K562 (cell line): ENCODE measurements around the gene NEK5. TPM values are rescaled to one million over a fixed set of nuclear protein-coding genes. Genes with fewer than 3 reads are reported as not detected.
A peak's percentile ranks its signal among the peaks of the same experiment; 100 is the strongest.

Source experiments
- CBX3 ChIP-seq, 2 experiments: IDR thresholded peaks; 1 replicate in 1 of 2; 2 replicates in 1 of 2; pipeline ENCODE4 v1.6.1; 2012; ENCODE audit warnings: inconsistent platforms in 2 of 2, low read length in 2 of 2, borderline replicate concordance in 1 of 2, control low read depth in 1 of 2
- ETS2 ChIP-seq: IDR thresholded peaks from 2 replicates; pipeline ENCODE4 v1.6.1; 2016; ENCODE audit warnings: borderline replicate concordance, missing genetic modification characterization, mild to moderate bottlenecking, moderate library complexity, missing compliant biosample characterization; ENCODE audit not compliant: poor library complexity, severe bottlenecking
- GABPB1 ChIP-seq: sonication (generic); formaldehyde crosslinking; IDR thresholded peaks from 2 replicates; pipeline ENCODE4 v1.8.0; 2022; ENCODE audit warnings: mild to moderate bottlenecking, missing genetic modification reagents
- HLTF ChIP-seq: fragments of 450-650 bp; IDR thresholded peaks from 2 replicates; pipeline ENCODE4 v1.6.1; 2016
- NFE2 ChIP-seq: IDR thresholded peaks from 2 replicates; pipeline ENCODE4 v1.6.1; 2014; ENCODE audit warnings: antibody characterized with exemption, low read depth
- PRMT5 ChIP-seq: sonication (generic); formaldehyde crosslinking; IDR thresholded peaks from 2 replicates; pipeline ENCODE4 v1.5.0; 2020; ENCODE audit warnings: missing genetic modification reagents
- SMAD1 ChIP-seq: fragments of 150-350 bp; IDR thresholded peaks from 2 replicates; pipeline ENCODE4 v1.6.1; 2014; ENCODE audit warnings: low read length, low read depth; ENCODE audit not compliant: partially characterized antibody
- SMAD2 ChIP-seq: fragments of 150-350 bp; IDR thresholded peaks from 2 replicates; pipeline ENCODE4 v1.6.1; 2014; ENCODE audit warnings: low read depth, mild to moderate bottlenecking, low read length
- TGIF2 ChIP-seq: sonication (generic); formaldehyde crosslinking; IDR thresholded peaks from 2 replicates; pipeline ENCODE4 v1.8.1; 2022; ENCODE audit warnings: mild to moderate bottlenecking, missing genetic modification reagents, moderate library complexity
- WHSC1 ChIP-seq: IDR thresholded peaks from one replicate; pipeline ENCODE4 v1.6.1; 2012; ENCODE audit warnings: low read length, control low read depth, inconsistent platforms
- ZBED1 ChIP-seq: IDR thresholded peaks from 2 replicates; pipeline ENCODE4 v1.6.1; 2014
- ZNF561 ChIP-seq: fragments of 450-650 bp; formaldehyde crosslinking; conservative IDR thresholded peaks from 2 replicates; pipeline ENCODE4 v1.4.0; 2020; ENCODE audit warnings: mild to moderate bottlenecking, moderate library complexity
- polyA plus RNA-seq, 8 experiments: library from polyadenylated mRNA; depleted of rRNA in 4 of 8; stranded (reverse) in 5 of 8; unstranded in 3 of 8; fragments of >200 nt; fragmentation: Nextera tagmentation in 2 of 8; fragmentation: Illumina TruSeq in 1 of 8; extraction: Ambion mirVana in 2 of 8; extraction: Trizol in 1 of 8; gene quantifications; 2 replicates each; pipeline versions ENCODE4 v1.2.1 to v1.2.3, GENCODE V29; 2011 to 2014; ENCODE audit warnings: inconsistent platforms in 1 of 8, missing spikeins in 1 of 8
- total RNA-seq, 7 experiments: library from RNA; depleted of rRNA in 6 of 7; stranded (reverse); fragments of >200 nt in 6 of 7; fragmentation: Illumina TruSeq in 2 of 7; extraction: Trizol in 2 of 7; gene quantifications; 2 replicates each; pipeline versions ENCODE4 v1.2.1 to v1.2.3, GENCODE V29; 2011 to 2021; ENCODE audit warnings: low replicate concordance in 1 of 7
- TF ChIP-seq, protein P1 (sequence below): fragments of 450-650 bp; IDR thresholded peaks from 2 replicates; pipeline ENCODE4 v1.6.1; 2016; ENCODE audit warnings: borderline replicate concordance
- TF ChIP-seq, protein P2 (sequence below): fragments of 450-650 bp; IDR thresholded peaks from 2 replicates; pipeline ENCODE4 v1.6.1; 2014; ENCODE audit warnings: low read depth, mild to moderate bottlenecking, moderate library complexity, borderline replicate concordance
- TF ChIP-seq, protein P3 (sequence below), 2 experiments: IDR thresholded peaks; 2 replicates each; pipeline ENCODE4 v1.6.1; 2011; ENCODE audit warnings: borderline replicate concordance in 1 of 2, control low read depth in 1 of 2, low read depth in 1 of 2, low read length in 1 of 2, mild to moderate bottlenecking in 1 of 2, mixed read lengths in 1 of 2, moderate library complexity in 1 of 2; ENCODE audit not compliant: insufficient read depth in 1 of 2, insufficient read length in 1 of 2, poor library complexity in 1 of 2, severe bottlenecking in 1 of 2; ENCODE audit errors: extremely low read depth in 1 of 2

The NEK5 gene
- total and polyA plus RNA-seq, 9 of the 15 experiments (the other 6 are each of a cell fraction or from before 2014, with no cell fraction given) = 0.09 to 0.44 (median 0.33) TPM

DNA sequence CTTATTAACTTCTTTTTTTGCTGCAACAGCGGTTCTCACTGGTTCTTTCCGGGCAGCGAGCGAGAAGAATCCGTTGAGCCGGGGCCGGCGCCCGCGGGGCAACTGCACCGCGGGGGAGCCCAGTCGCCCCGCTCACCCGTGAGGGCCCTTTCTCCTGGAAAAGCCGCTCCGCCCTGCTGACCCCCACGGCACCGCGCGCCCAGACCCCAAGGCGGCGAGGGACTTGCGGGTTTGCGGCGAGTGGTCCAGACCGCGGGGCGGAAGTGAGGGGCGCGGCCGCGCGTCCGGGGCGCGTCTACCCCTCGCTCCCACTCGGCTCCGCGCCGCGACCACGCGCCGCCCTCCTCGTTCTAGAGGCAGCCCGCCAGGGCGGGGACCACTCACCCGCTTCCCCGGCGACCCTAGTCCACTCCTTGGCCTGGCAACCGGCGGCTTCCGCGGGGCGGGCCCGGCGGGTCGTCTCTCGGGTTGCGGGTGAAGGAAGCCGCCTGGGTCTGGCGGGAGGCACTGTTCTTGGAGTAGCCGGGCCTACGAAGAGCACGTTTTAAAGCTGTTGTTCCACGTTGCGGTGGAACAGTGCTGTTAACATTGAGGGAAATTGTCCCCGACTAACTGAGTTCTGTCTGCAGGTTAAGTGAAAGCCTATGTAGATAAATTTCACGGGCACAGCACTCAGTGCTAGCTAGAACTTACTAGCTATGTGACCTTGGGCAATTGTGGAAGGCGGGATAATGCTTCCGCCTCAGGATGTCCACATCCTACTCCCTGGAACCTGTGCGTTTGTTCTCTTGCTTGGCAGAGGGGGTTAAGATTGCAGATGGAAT lies 30.5 kb upstream of the NEK5 start, which contains the start of gene NEK3 (continued):
- TF ChIP-seq, protein P1, sequence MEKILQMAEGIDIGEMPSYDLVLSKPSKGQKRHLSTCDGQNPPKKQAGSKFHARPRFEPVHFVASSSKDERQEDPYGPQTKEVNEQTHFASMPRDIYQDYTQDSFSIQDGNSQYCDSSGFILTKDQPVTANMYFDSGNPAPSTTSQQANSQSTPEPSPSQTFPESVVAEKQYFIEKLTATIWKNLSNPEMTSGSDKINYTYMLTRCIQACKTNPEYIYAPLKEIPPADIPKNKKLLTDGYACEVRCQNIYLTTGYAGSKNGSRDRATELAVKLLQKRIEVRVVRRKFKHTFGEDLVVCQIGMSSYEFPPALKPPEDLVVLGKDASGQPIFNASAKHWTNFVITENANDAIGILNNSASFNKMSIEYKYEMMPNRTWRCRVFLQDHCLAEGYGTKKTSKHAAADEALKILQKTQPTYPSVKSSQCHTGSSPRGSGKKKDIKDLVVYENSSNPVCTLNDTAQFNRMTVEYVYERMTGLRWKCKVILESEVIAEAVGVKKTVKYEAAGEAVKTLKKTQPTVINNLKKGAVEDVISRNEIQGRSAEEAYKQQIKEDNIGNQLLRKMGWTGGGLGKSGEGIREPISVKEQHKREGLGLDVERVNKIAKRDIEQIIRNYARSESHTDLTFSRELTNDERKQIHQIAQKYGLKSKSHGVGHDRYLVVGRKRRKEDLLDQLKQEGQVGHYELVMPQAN = no peak
- TF ChIP-seq ZBED1 (no peak), GABPB1 (CRISPR knock-in tag) (peak; percentile 27; the same call in 1 of the 2 replicates), ETS2 (tag) (no peak), NFE2 (no peak), WHSC1 (no peak), TGIF2 (CRISPR knock-in tag) (peak; percentile 56; the same call in 1 of the 2 replicates), CBX3 (IDR thresholded peaks at IDR 0.05; ENCODE audit: borderline replicate concordance in 1 of 2, low read length in 2 of 2) (peak in 1 of 2 experiments; percentile 96; a peak in 2 of 3 replicates), PRMT5 (CRISPR knock-in tag) (no peak), HLTF (no peak), SMAD2 (no peak), ZNF561 (CRISPR knock-in tag) (no peak), SMAD1 (no peak)
- TF ChIP-seq, protein P2, sequence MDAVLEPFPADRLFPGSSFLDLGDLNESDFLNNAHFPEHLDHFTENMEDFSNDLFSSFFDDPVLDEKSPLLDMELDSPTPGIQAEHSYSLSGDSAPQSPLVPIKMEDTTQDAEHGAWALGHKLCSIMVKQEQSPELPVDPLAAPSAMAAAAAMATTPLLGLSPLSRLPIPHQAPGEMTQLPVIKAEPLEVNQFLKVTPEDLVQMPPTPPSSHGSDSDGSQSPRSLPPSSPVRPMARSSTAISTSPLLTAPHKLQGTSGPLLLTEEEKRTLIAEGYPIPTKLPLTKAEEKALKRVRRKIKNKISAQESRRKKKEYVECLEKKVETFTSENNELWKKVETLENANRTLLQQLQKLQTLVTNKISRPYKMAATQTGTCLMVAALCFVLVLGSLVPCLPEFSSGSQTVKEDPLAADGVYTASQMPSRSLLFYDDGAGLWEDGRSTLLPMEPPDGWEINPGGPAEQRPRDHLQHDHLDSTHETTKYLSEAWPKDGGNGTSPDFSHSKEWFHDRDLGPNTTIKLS = peak; percentile 85; the same call in 1 of the 2 replicates
- TF ChIP-seq, protein P3, sequence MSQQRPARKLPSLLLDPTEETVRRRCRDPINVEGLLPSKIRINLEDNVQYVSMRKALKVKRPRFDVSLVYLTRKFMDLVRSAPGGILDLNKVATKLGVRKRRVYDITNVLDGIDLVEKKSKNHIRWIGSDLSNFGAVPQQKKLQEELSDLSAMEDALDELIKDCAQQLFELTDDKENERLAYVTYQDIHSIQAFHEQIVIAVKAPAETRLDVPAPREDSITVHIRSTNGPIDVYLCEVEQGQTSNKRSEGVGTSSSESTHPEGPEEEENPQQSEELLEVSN (IDR thresholded peaks at IDR 0.05; ENCODE audit: borderline replicate concordance in 1 of 2, extremely low read depth in 1 of 2, insufficient read depth in 1 of 2, insufficient read length in 1 of 2, low read depth in 1 of 2, low read length in 1 of 2, poor library complexity in 1 of 2, severe bottlenecking in 1 of 2) = peak; percentile 92 to 93
